ENCODE data around the gene KLHL30. TPM values are rescaled to one million over a fixed set of nuclear protein-coding genes. Genes with fewer than 3 reads are reported as not detected.

The KLHL30 gene
- total RNA-seq, 4 donors from 2014 or later: 0.09 to 0.38 (median 0.18) TPM; not detected in 1

DNA sequence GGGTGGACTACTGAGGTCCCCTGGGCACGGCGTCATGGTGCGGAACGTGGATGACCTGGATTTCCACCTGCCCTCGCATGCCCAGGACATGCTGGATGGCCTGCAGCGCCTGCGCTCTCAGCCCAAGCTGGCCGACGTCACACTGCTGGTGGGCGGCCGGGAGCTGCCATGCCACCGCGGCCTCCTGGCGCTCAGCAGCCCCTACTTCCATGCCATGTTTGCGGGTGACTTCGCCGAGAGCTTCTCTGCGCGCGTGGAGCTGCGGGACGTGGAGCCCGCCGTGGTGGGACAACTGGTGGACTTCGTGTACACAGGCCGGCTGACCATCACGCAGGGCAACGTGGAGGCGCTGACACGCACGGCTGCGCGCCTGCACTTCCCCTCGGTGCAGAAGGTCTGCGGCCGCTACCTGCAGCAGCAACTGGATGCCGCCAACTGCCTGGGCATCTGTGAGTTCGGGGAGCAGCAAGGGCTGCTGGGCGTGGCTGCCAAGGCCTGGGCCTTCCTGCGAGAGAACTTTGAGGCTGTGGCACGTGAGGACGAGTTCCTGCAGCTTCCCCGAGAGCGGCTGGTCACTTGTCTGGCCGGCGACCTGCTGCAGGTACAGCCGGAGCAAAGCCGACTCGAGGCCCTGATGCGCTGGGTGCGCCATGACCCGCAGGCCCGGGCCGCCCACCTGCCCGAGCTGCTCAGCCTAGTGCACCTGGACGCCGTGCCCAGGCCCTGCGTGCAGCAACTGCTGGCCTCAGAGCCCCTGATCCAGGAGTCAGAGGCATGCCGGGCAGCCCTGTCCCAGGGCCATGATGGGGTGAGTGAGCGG, 2.5 kb downstream of the KLHL30 start:
- 55 to 83% methylated on average over 2 to 9 of the region's 60 CpGs for WGBS, 2 donors
- DNase-seq: no peak
- Histone ChIP-seq H3K4me1 (peaks cover 27 to 60% (median 49%) of the 10 kb centered on the region in 3 donors), H3K4me3 (no peak overlapping the region), H3K27me3 (no peaks in the 10 kb centered on the region), H3K27ac (peak overlapping the region in 1 of 4 donors; percentile 37), H3K9me3 (no peaks in the 10 kb centered on the region), H3K36me3 (no peaks in the 10 kb centered on the region)
- intact Hi-C loops (cut with DNase I): no loop called here
- TF ChIP-seq POLR2A (IDR thresholded peaks at IDR 0.05): no peak
- no peak for TF ChIP-seq CTCF (IDR thresholded peaks at IDR 0.05)

- TF ChIP-seq CTCF (IDR thresholded peaks at IDR 0.05) (no peak), POLR2A (IDR thresholded peaks at IDR 0.05) (no peak)
- intact Hi-C loops (cut with DNase I): no loop called here
- DNase-seq: no peak
- H3K4me3 ChIP-seq: no peak overlapping the region
- H3K27ac ChIP-seq: peak overlapping the region in 1 of 4 donors; percentile 37
- no peaks in the 10 kb centered on the region for H3K9me3 ChIP-seq
- whole genome bisulfite sequencing, 2 donors: 13 to 20% methylated on average over 6 of the region's 10 CpGs
- peaks cover 27 to 60% (median 49%) of the 10 kb centered on the region in 3 donors for H3K4me1 ChIP-seq
- H3K27me3 ChIP-seq: no peaks in the 10 kb centered on the region
- H3K36me3 ChIP-seq: no peaks in the 10 kb centered on the region
These were observed 3.3 kb downstream of the KLHL30 start for GRCh38 chr2:238141541-238142318.

GRCh38 chr2:238142382-238143205, 4.1 kb downstream of the KLHL30 start:
- H3K36me3 ChIP-seq: no peaks in the 10 kb centered on the region
- intact Hi-C loops (cut with DNase I): no loop called here
- no peaks in the 10 kb centered on the region for H3K27me3 ChIP-seq
- no peak for TF ChIP-seq CTCF (IDR thresholded peaks at IDR 0.05)
- no peak for TF ChIP-seq POLR2A (IDR thresholded peaks at IDR 0.05)
- H3K27ac ChIP-seq: peak overlapping the region in 2 of 4 donors; percentile 66 to 68
- H3K4me1 ChIP-seq: peaks cover 27 to 58% (median 47%) of the 10 kb centered on the region in 3 donors
- H3K9me3 ChIP-seq: no peaks in the 10 kb centered on the region
- H3K4me3 ChIP-seq: no peak overlapping the region
- no CpG with 5 or more reads among the region's 30 CpGs for WGBS, 2 donors
- DNase-seq: no peak

- H3K4me3 ChIP-seq: no peak overlapping the region
- intact Hi-C loops (cut with DNase I): no loop called here
- no peaks in the 10 kb centered on the region for H3K9me3 ChIP-seq
- WGBS, 2 donors: 41 to 42% methylated on average over 8 to 16 of the region's 20 CpGs
- no peaks in the 10 kb centered on the region for H3K27me3 ChIP-seq
- H3K36me3 ChIP-seq: no peaks in the 10 kb centered on the region
- peaks cover 27 to 50% (median 39%) of the 10 kb centered on the region in 3 donors for H3K4me1 ChIP-seq
- peak overlapping the region in 3 of 4 donors; percentile 31 to 68 (median 66) for H3K27ac ChIP-seq
- TF ChIP-seq CTCF (IDR thresholded peaks at IDR 0.05) (no peak), POLR2A (IDR thresholded peaks at IDR 0.05) (no peak)
- DNase-seq: no peak
These were observed 4.9 kb downstream of the KLHL30 start for GRCh38 chr2:238143239-238143951.

Data from esophagus squamous epithelium (tissue), 5 donors.